Measurements from ENCODE around the gene DCPS.

The DCPS gene

DNA sequence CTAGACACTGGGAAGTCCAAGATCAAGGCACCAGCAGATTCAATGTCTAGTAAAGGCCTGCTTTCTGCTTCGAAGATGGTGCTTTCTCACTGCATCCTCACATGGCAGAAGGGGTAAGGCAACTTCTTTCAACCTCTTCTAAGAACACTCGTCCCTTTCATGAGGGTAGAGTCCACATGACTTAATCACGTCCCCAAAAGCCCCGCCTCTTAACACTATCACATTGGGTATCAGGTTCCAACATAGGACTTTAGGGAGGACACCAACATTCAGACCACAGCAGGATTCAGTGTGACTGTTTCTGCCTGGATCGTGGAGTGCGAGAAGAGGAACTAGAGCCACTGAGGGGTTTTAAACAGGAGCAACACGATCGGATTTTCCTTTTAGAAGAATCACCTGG is 24.7 kb upstream of the DCPS start:
- no peak for DNase-seq (ENCODE audit: low read depth)
- H3K4me3 ChIP-seq (ENCODE audit: low read depth, low read length), result no peak overlapping the region
- TF ChIP-seq, protein P1, sequence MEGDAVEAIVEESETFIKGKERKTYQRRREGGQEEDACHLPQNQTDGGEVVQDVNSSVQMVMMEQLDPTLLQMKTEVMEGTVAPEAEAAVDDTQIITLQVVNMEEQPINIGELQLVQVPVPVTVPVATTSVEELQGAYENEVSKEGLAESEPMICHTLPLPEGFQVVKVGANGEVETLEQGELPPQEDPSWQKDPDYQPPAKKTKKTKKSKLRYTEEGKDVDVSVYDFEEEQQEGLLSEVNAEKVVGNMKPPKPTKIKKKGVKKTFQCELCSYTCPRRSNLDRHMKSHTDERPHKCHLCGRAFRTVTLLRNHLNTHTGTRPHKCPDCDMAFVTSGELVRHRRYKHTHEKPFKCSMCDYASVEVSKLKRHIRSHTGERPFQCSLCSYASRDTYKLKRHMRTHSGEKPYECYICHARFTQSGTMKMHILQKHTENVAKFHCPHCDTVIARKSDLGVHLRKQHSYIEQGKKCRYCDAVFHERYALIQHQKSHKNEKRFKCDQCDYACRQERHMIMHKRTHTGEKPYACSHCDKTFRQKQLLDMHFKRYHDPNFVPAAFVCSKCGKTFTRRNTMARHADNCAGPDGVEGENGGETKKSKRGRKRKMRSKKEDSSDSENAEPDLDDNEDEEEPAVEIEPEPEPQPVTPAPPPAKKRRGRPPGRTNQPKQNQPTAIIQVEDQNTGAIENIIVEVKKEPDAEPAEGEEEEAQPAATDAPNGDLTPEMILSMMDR (conservative IDR thresholded peaks at IDR 0.05; ENCODE audit: low read depth, low read length), result no peak

GRCh38 chr11:126280595-126280994 is 23.3 kb upstream of the DCPS start:
- TF ChIP-seq, protein P1 (conservative IDR thresholded peaks at IDR 0.05; ENCODE audit: low read depth, low read length), result no peak
- H3K4me3 ChIP-seq (ENCODE audit: low read depth, low read length), result no peak overlapping the region
- no peak for DNase-seq (ENCODE audit: low read depth)

- TF ChIP-seq, protein P1 (conservative IDR thresholded peaks at IDR 0.05; ENCODE audit: low read depth, low read length), result no peak
- no peak for DNase-seq (ENCODE audit: low read depth)
- H3K4me3 ChIP-seq (ENCODE audit: low read depth, low read length), result no peak overlapping the region
These were observed 22.6 kb upstream of the DCPS start for GRCh38 chr11:126281245-126281644.

DNA sequence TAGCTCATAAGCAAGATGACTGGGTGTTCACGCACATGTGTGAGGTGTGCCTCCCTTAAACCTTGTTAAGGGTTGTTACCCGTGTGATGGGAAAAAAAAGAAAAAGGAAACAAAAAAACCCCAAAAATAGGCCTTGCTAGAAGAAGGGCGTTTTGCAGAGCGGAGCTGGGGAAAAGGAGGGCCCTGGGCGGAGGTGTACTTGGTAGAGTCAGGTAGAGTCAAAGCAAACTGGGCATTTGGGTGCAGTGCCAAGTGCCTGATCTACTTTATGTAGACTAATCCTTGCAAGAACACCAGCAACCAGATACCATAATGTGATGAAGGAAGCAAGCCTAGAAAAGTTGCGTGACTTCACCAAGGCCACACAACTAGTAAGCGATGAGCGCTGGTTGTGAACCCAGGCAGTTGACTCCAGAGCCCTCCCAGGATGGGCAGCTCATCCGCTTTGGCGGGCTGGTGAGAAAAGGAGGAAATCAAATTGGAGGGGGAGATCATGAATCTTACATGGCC is 22.1 kb upstream of the DCPS start:
- H3K4me3 ChIP-seq (ENCODE audit: low read depth, low read length), result no peak overlapping the region
- TF ChIP-seq, protein P1 (conservative IDR thresholded peaks at IDR 0.05; ENCODE audit: low read depth, low read length), result no peak

DNA sequence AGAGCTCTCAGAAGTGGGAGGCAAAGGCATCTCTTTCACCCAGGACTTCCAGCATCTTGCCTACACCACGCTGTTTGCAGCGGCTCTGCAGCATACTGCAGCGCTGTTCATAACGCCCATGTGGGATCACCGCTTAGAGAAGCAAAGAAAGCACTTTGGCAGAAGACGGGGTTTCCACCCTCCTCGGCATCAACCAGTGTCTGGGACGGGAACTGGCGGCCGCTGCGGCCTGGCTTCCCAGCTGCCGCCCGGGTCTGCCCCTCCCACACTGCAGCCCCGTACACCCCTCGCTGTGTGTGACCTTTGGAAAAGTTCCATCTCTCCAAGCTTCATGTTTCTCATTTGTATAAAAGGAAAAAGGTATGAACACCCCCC is 21.5 kb upstream of the DCPS start:
- peak; percentile 66 for DNase-seq (ENCODE audit: low read depth)
- TF ChIP-seq, protein P1 (conservative IDR thresholded peaks at IDR 0.05; ENCODE audit: low read depth, low read length), result no peak
- peak overlapping the region; percentile 76 for H3K4me3 ChIP-seq (ENCODE audit: low read depth, low read length)

More for the DNA sequence above, 22.1 kb upstream of the DCPS start:
- no peak for DNase-seq (ENCODE audit: low read depth)

DNA sequence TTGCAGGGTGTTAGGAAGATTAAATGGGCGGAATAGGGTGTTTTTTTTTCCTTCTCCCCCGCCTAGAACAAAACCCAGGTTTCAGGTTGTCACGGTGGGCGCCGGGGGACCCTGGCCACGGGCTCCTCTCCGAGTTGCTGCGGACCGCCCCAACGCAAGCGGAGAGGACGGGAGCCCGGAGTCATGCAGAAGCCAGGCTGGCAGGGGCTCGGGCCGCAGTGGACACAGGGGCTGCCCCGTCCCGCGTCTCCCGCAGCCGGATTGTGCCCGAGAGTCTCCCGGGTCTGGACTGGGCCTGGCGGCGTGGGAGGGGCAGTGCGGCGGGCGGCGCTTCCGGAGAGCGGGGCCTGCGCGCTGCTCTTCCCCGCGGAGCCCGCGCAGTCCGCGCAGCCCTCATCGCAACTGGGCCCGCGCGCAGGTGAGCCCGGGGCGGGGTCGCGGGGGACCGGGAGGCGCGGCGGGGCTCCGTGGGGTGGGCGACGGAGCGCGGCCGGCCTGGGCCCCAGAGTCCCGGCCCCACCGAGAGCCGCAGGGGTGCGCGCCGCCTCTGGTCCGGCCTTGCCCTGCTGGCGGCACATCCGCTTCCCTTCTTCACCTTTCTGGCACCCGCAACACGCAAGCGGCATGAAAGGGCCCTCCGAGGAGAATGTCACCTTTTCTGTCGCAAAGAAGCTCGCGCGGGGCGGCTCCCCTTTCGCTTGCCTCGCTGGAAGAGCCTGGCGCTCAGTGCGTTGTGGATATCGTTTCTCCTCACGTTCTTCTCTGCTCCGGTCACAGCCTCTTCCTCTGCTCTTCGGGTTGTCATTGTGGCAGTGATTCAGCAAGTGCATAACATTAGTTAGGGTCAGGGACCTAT is 20.9 kb upstream of the DCPS start, which contains the start of gene TIRAP:
TSS of gene TIRAP (plus strand) at position 358 of the 856 bp plus-strand sequence. CDS start 7,802 bp downstream, outside the sequence.
- peak; percentile 46 for DNase-seq (ENCODE audit: low read depth)
- TF ChIP-seq, protein P1 (conservative IDR thresholded peaks at IDR 0.05; ENCODE audit: low read depth, low read length), result no peak

More for the DNA sequence above, 20.9 kb upstream of the DCPS start, which contains the start of gene TIRAP:
- peak within 1 kb of the TSS; percentile 76 for H3K4me3 ChIP-seq (ENCODE audit: low read depth, low read length)
